T-cell (primary cell): ENCODE measurements around the gene BTBD1. TPM values are rescaled to one million over a fixed set of nuclear protein-coding genes. Genes with fewer than 3 reads are reported as not detected.
"Not testable (repeated sequence)": the region's sequence is repeated elsewhere in the genome, so short reads cannot be mapped to it uniquely, and the experiment has no call there.

Experiments
- ATAC-seq, 4 experiments: fragments of 200-7000 bp in 3 of 4; fragments of 150-1000 bp in 1 of 4; cut with Tn5 transposase; replicated peaks in 1 of 4; 1 replicate in 3 of 4; 2 replicates in 1 of 4; pipeline ENCODE4 v1.10.0; 2021; ENCODE audit warnings: moderate library complexity in 3 of 4, mild to moderate bottlenecking in 2 of 4, moderate number of reproducible peaks in 1 of 4
- CTCF ChIA-PET, 2 donors: fragments of 300-600 bp; sonication (Branson Sonifier 250); formaldehyde crosslinking; loops; one replicate each; lab custom pipeline; 2022; ENCODE audit warnings: antibody characterized with exemption in 2 of 2; lab: Charles Lee
- POLR2A ChIA-PET, 2 donors: fragments of 300-600 bp; sonication (Branson Sonifier 250); formaldehyde crosslinking; loops; one replicate each; lab custom pipeline; 2022; ENCODE audit warnings: antibody characterized with exemption in 2 of 2; lab: Charles Lee
- DNase-seq, 35 experiments: peaks; one replicate each; pipeline versions ENCODE4 v3.0.0 to v3.0.0-alpha.2; 2013 to 2023
- H3K27ac ChIP-seq: one replicate; pipeline ENCODE4 v1.5.1; 2013; ENCODE audit warnings: low read length
- H3K27me3 ChIP-seq, 2 experiments: replicated peaks in 1 of 2; 1 replicate in 1 of 2; 2 replicates in 1 of 2; pipeline versions ENCODE4 v1.6.1 to v1.7.0; 2013; ENCODE audit warnings: low read length in 1 of 2, mixed read lengths in 1 of 2; ENCODE audit not compliant: control insufficient read depth in 2 of 2, insufficient read depth in 2 of 2; ENCODE audit errors: extremely low read depth in 1 of 2
- H3K36me3 ChIP-seq, 2 donors: 1 replicate in 1 of 2; 2 replicates in 1 of 2; pipeline versions ENCODE4 v1.6.1 to v1.7.0; 2013; ENCODE audit warnings: low read length in 1 of 2; ENCODE audit not compliant: control insufficient read depth in 2 of 2, insufficient read depth in 1 of 2; ENCODE audit errors: extremely low read depth in 1 of 2
- H3K4me1 ChIP-seq, 2 experiments: 1 replicate in 1 of 2; 2 replicates in 1 of 2; pipeline versions ENCODE4 v1.6.1 to v1.7.0; 2013; ENCODE audit warnings: low read length in 2 of 2, mixed read lengths in 1 of 2; ENCODE audit not compliant: insufficient read depth in 2 of 2, control insufficient read depth in 1 of 2; ENCODE audit errors: extremely low read depth in 1 of 2
- H3K4me3 ChIP-seq, 2 donors: 1 replicate in 1 of 2; 2 replicates in 1 of 2; pipeline versions ENCODE4 v1.5.1 to v1.7.0; 2013; ENCODE audit warnings: mild to moderate bottlenecking in 2 of 2, low read length in 1 of 2, moderate library complexity in 1 of 2; ENCODE audit not compliant: control insufficient read depth in 1 of 2; ENCODE audit errors: extremely low read depth in 1 of 2
- H3K9me3 ChIP-seq: 2 replicates; pipeline ENCODE4 v1.7.0; 2013
- H3K27ac Mint-ChIP-seq, 2 donors: one replicate each; pipeline ENCODE4 v1.8.0; 2020 to 2021; ENCODE audit warnings: mild to moderate bottlenecking in 2 of 2, mixed read lengths in 2 of 2
- H3K27me3 Mint-ChIP-seq, 2 donors: one replicate each; pipeline ENCODE4 v1.8.0; 2021 to 2022; ENCODE audit warnings: mixed read lengths in 2 of 2
- H3K36me3 Mint-ChIP-seq: one replicate; pipeline ENCODE4 v1.8.0; 2021; ENCODE audit warnings: mixed read lengths
- H3K4me1 Mint-ChIP-seq, 3 donors: one replicate each; pipeline ENCODE4 v1.8.0; 2020 to 2022; ENCODE audit warnings: mixed read lengths in 3 of 3, mild to moderate bottlenecking in 1 of 3
- H3K4me3 Mint-ChIP-seq, 3 donors: one replicate each; pipeline ENCODE4 v1.8.0; 2020 to 2022; ENCODE audit warnings: mild to moderate bottlenecking in 3 of 3, mixed read lengths in 3 of 3, moderate library complexity in 3 of 3
- H3K9me3 Mint-ChIP-seq, 3 donors: one replicate each; pipeline ENCODE4 v1.8.0; 2020 to 2022; ENCODE audit warnings: mixed read lengths in 3 of 3
- WGBS: methylation state at CpG from one replicate; pipeline ENCODE4 v1.1.5; 2013; ENCODE audit warnings: missing lambda C conversion rate; ENCODE audit not compliant: insufficient coverage; 5-methylcytosine and 5-hydroxymethylcytosine counted together
- total RNA-seq, 35 experiments: library from RNA in 6 of 35; stranded (reverse) in 6 of 35; fragments of 120-200 nt in 1 of 35; gene quantifications; one replicate each; pipeline versions ENCODE4 v1.2.1 to v1.2.4 and lab custom pipeline; 2013 to 2026

Gene BTBD1
- total RNA-seq, 5 donors from 2014 or later (not counting 1 experiment from before 2014, with no cell fraction given): 34.8 to 38.4 (median 36.2) TPM

GRCh38 chr15:83078712-83079111 is 11.7 kb upstream of the BTBD1 start:
- H3K27me3 Mint-ChIP-seq: peaks cover 36 to 37% of the 10 kb centered on the region in 2 donors

GRCh38 chr15:83077491-83078230 is 10.6 kb upstream of the BTBD1 start:
- no CpG with 5 or more reads among the region's 5 CpGs for WGBS
- DNase-seq (no peak), ATAC-seq (no peak)
- Histone ChIP-seq H3K27me3 (peaks cover 0 to 19% of the 10 kb centered on the region in 2 experiments), H3K36me3 (no peaks in the 10 kb centered on the region), H3K9me3 (no peaks in the 10 kb centered on the region), H3K4me3 (no peak overlapping the region), H3K27ac (no peak overlapping the region), H3K4me1 (no peaks in the 10 kb centered on the region)
- Mint-ChIP-seq H3K4me3 (no peak overlapping the region), H3K27me3 (peaks cover 35% of the 10 kb centered on the region in 2 donors), H3K9me3 (peaks cover 8 to 10% (median 10%) of the 10 kb centered on the region in 3 donors), H3K4me1 (peaks cover 0 to 3% (median 2%) of the 10 kb centered on the region in 3 donors), H3K36me3 (peaks cover 6% of the 10 kb centered on the region), H3K27ac (no peak overlapping the region)
- CTCF ChIA-PET: interaction anchor here (0.5 kb wide), 2 partner anchors 14 to 218 kb away, joined by 4 to 7 read pairs; no protein-coding TSS in a partner anchor
- POLR2A ChIA-PET: interaction anchor here in 1 of 2 donors (0.5 kb wide), 1 partner anchor 122 kb away, joined by 4 read pairs; no protein-coding TSS in a partner anchor

More at GRCh38 chr15:83078712-83079111, 11.7 kb upstream of the BTBD1 start:
- ChIA-PET CTCF (no interaction called here), POLR2A (no interaction called here)
- Mint-ChIP-seq H3K4me1 (peaks cover 0 to 3% (median 2%) of the 10 kb centered on the region in 3 donors), H3K9me3 (peaks cover 6 to 10% (median 8%) of the 10 kb centered on the region in 3 donors), H3K27ac (no peak overlapping the region), H3K36me3 (peaks cover 6% of the 10 kb centered on the region), H3K4me3 (no peak overlapping the region)
- Histone ChIP-seq H3K9me3 (no peaks in the 10 kb centered on the region), H3K36me3 (no peaks in the 10 kb centered on the region), H3K4me3 (no peak overlapping the region), H3K27ac (no peak overlapping the region), H3K27me3 (peaks cover 0 to 15% of the 10 kb centered on the region in 2 experiments), H3K4me1 (no peaks in the 10 kb centered on the region)
- ATAC-seq (no peak), DNase-seq (no peak)
- 55% methylated on average over 6 of the region's 7 CpGs for WGBS

GRCh38 chr15:83069211-83069642 is 2.2 kb upstream of the BTBD1 start:
- not testable (repeated sequence) for H3K4me3 ChIP-seq, H3K36me3 ChIP-seq, H3K27ac ChIP-seq, H3K27ac Mint-ChIP-seq, H3K36me3 Mint-ChIP-seq, H3K27me3 Mint-ChIP-seq, H3K9me3 ChIP-seq, H3K9me3 Mint-ChIP-seq, H3K27me3 ChIP-seq
- WGBS: no CpG with 5 or more reads among the region's 6 CpGs
- Mint-ChIP-seq H3K4me1 (peaks cover 7 to 14% (median 8%) of the 10 kb centered on the region in 3 donors), H3K4me3 (peak overlapping the region in 1 of 3 donors; percentile 32)
- peaks cover 11 to 13% of the 10 kb centered on the region in 2 experiments for H3K4me1 ChIP-seq
- ATAC-seq (peak in 2 of 4 experiments; percentile 4 to 23), DNase-seq (peak in 34 of 35 experiments; percentile 10 to 62 (median 34))
- ChIA-PET POLR2A (interaction anchor here in 1 of 2 donors (0.6 kb wide), 1 partner anchor 15 kb away, joined by 5 read pairs; no protein-coding TSS in a partner anchor), CTCF (interaction anchor here in 1 of 2 donors (0.8 kb wide), 1 partner anchor 1675 kb away, joined by 3 read pairs; no protein-coding TSS in a partner anchor)

GRCh38 chr15:83068054-83068453 is 1.0 kb upstream of the BTBD1 start:
- DNase-seq (peak in 1 of 35 experiments; percentile 12), ATAC-seq (no peak)
- Mint-ChIP-seq H3K36me3 (peaks cover 3% of the 10 kb centered on the region), H3K27ac (peak overlapping the region; percentile 77 to 84), H3K4me1 (peaks cover 7 to 14% (median 8%) of the 10 kb centered on the region in 3 donors), H3K4me3 (peak overlapping the region in 2 of 3 donors; percentile 69 to 76), H3K9me3 (peaks cover 0 to 4% (median 0%) of the 10 kb centered on the region in 3 donors), H3K27me3 (no peaks in the 10 kb centered on the region)
- POLR2A ChIA-PET: interaction anchor here (0.6 to 0.9 kb wide), 2 partner anchors 35 to 260 kb away, joined by 3 read pairs; no protein-coding TSS in a partner anchor
- Histone ChIP-seq H3K27me3 (peaks cover 0 to under 1% of the 10 kb centered on the region in 2 experiments), H3K36me3 (no peaks in the 10 kb centered on the region), H3K9me3 (no peaks in the 10 kb centered on the region), H3K27ac (peak overlapping the region; percentile 58), H3K4me1 (peaks cover 11 to 21% of the 10 kb centered on the region in 2 experiments), H3K4me3 (no peak overlapping the region)
- WGBS: 83% methylated on average over 4 of the region's 6 CpGs
- CTCF ChIA-PET: no interaction called here

GRCh38 chr15:83067638-83067962 is 548 bp upstream of the BTBD1 start:
- CTCF ChIA-PET: interaction anchor here in 1 of 2 donors (0.9 kb wide), 1 partner anchor 10 kb away, joined by 3 read pairs; no protein-coding TSS in a partner anchor
- ATAC-seq (no peak), DNase-seq (no peak)
- no peaks in the 10 kb centered on the region for H3K27me3 ChIP-seq
- peaks cover 7 to 14% (median 8%) of the 10 kb centered on the region in 3 donors for H3K4me1 Mint-ChIP-seq
- POLR2A ChIA-PET: interaction anchor here (0.6 to 0.9 kb wide), 3 partner anchors 32 to 259 kb away, joined by 3 to 5 read pairs (median 3); no protein-coding TSS in a partner anchor
- H3K36me3 ChIP-seq: no peaks in the 10 kb centered on the region
- peak overlapping the region in 2 of 3 donors; percentile 69 to 76 for H3K4me3 Mint-ChIP-seq
- H3K27ac ChIP-seq: peak overlapping the region; percentile 58
- peaks cover 14 to 21% of the 10 kb centered on the region in 2 experiments for H3K4me1 ChIP-seq
- H3K4me3 ChIP-seq: peak overlapping the region; percentile 82 to 91
- peaks cover 0 to 4% (median 0%) of the 10 kb centered on the region in 3 donors for H3K9me3 Mint-ChIP-seq
- peak overlapping the region; percentile 77 to 84 for H3K27ac Mint-ChIP-seq
- no peaks in the 10 kb centered on the region for H3K27me3 Mint-ChIP-seq
- no peaks in the 10 kb centered on the region for H3K9me3 ChIP-seq
- WGBS: 90% methylated on average over 8 of the region's 12 CpGs
- peaks cover 3% of the 10 kb centered on the region for H3K36me3 Mint-ChIP-seq
